GF-D8 (cell line): ENCODE measurements around the gene OBP2A.

Experiments used
- DNase-seq: peaks from one replicate; lab custom pipeline; 2025; lab: John Stamatoyannopoulos, UW

OBP2A gene

DNA sequence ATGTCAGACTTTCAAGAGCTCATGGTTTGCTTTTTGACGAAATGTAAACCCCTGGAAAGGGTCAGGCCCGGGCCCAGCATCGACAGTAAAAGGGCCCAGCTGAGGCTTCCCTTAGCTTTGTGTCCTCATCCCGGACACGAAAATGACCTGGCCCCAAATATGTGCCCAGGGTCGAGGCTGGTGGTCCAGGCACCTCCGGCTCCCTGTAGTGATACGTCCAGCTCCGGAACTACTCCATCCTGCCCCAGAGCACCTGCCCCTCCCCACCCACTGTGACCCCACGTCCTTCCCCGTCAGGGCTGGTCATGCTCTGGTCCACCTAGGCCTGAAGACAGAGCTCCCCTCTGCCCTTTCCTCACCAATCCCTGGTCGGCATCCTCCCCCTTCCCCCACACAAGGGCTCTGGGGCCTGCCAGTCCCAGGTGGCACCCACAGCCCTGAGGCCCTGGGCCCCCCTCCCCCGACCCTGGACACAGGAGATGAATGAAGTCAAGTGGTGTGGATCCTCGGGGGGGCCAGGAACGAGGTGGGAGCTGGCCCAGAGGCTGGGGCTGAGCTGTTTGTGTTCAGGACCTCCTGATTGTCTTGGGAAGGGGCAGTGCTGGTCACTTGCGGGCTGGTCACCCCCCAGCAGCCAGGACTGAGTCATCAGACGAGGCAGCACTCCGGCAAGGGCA, 6.2 kb downstream of the OBP2A start:
- DNase-seq, result no peak

DNA sequence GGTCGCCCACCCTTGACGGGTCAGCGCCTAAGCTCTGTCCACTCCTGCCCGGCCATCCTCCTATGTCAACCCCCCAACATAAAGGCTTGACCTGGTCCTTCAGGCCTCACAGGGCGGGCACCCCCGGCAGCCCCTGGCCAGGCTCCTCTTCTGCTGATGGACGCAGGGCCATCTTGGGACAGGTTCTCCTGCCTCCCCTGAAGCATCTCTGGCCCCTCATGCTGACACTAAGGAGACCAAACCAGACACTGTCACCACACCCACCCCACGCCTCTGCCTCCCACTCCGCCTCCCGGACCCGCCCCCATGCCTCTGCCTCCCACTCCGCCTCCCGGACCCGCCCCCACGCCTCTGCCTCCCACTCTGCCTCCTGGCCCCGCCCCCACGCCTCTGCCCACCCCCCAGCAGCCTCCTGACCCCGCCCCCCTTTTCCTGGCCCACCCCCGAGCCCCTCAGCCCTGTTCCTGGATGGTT, 6.8 kb downstream of the OBP2A start:
- DNase-seq, result no peak

DNA sequence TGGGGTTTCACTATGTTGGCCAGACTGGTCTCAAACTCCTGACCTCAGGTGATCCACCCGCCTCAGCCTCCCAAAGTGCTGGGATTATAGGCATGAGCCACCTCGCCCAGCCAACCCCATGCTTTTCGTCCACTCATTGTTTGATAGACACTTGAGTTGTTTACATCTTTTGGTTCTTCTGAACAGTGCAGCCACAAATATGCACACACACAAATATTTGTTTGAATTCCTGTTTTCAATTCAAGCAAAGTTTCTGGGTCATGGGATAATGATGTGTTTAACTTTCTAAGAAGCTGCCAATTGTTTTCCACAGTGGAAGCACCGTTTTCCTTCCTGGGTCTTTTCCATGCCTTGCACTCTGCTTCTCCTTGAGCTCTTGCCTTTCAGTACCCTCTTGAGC, 8.8 kb downstream of the OBP2A start:
- no peak for DNase-seq

DNA sequence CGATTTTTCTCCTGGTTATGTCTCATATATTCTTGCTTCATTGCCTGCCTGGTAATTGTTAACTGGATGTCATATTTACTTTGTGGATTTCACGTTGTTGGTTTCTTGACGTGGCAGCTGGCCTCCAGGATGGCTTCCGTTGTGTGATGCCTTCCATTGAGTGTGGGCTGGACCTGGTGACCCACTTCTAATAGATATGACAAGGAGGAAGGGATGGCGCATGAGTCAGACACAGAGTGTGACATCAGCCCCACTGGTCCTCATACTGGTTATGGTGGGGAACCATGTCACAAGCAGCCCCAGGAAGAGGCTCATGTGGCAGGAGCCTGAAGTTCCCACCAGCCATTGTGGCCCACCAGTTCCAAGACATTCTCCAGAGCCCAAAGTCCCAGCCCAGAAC, 9.3 kb downstream of the OBP2A start:
- DNase-seq, result no peak

DNA sequence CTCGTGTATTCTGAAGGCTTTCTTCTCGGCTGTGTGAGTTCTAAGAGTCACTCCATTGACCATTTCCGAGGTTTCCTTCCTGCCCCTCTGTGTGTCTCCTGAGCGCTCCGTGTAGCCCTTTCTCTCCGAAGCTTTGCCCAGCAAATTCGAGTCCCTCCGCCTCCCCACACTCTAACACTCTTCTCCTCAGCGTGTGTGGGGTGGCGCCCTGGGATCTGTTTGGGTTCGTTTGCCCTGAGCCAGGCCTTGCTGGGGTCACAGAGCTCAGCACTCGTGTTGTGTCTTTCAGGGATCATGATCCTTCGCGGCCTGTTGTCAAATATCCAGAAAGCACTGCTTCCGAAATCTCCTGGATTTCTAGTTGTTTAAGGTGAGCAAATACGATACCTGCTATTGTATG, 10.0 kb downstream of the OBP2A start:
- no peak for DNase-seq

DNA sequence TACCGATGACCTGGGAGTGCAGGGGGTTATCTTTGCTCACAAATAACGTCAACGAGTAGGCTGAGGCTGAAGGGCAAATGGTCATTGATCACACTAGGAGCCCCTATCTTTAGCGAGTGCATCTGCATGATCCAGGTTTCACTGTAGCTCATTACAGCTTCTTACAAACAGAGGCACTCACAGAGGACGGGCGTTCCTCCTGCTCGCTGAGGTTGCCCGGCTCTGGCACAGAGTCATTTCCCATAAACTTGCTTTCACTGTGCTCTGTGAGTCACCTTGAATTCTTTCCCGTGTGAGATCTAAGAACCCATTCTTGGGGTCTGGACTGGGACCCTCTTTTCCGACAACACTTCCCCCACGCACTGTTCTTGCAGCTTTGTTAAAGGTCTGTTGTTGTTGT, 13.7 kb downstream of the OBP2A start:
- DNase-seq, result no peak

DNA sequence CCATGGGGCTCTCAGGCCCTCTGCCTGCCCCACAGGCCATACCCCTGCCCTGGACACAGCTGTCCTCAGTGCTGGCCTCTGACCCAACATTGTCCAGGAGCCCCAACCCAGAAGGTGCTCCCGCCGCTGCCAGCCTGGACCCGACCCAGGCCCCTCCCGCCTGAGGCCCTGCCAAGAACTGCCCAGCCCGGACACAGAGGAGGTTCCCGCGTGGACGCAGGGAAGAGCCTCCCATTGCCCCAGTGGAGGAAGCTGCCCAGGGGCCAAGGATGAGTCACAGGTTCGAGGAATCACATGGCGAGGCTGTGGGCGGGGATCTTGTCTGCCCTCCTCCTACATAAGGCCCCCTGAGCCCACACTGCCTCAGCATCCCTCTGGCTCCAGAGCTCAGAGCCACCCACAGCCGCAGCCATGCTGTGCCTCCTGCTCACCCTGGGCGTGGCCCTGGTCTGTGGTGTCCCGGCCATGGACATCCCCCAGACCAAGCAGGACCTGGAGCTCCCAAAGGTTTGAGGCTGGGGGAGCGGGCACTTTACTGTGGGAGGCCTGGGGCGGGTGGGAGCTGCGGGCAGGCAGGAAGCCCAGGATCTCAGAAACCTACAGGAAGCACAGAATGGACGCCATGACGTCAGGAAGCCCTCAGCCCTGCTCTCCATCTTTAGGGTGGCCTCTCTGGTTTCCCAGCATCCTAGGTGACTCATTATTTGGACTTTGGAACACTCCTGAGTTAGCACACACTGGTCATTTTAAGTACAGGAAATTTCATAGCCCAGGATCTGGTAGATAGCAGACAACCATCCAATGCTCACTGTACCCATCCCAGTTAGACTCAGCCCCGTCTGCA, 15.7 kb downstream of the OBP2A start, which contains the start of gene PAEP:
Gene PAEP (plus strand): TSS at position 366 of the 844 bp plus-strand sequence.
- DNase-seq, result no peak

DNA sequence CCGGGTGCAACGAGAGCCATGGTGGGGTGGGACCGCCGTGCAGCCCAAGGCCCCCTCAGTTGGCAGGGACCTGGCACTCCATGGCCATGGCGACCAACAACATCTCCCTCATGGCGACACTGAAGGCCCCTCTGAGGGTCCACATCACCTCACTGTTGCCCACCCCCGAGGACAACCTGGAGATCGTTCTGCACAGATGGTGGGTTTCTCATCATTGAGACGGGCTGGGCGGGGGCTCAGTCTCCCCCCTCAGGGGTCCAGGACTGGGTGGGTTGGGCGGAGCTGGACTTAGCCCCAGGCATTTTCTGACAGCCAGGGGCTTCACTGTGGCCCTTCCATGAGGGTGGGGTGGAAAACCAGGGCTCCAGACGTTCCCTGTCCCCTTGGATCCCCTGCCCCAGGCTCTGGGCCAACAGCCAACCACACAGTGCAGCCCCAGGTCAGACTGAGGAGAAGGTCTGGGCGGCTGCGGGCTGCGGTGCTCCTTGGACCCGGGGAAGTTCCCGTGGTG, 16.4 kb downstream of the OBP2A start:
- DNase-seq, result no peak

DNA sequence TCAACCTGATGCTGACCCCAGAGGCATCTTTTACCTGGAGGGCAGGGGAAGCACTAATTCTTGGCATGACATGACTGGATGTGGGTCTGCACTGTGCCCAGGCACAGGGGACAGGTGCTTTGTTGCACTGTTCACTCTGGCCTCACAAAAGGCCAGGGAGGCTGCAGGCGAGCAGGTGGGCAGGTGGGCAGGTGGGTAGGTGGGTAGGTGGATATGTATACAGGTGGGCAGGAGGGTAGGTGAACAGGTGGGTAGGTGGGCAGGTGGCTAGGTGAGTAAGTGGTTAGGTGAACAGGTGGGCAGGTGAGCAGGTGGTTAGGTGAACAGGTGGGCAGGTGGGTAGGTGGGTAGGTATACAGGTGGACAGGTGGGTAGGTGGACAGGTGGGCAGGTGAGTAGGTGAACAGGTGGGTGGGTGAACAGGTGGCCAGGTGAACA, 17.1 kb downstream of the OBP2A start:
- DNase-seq, result no peak

DNA sequence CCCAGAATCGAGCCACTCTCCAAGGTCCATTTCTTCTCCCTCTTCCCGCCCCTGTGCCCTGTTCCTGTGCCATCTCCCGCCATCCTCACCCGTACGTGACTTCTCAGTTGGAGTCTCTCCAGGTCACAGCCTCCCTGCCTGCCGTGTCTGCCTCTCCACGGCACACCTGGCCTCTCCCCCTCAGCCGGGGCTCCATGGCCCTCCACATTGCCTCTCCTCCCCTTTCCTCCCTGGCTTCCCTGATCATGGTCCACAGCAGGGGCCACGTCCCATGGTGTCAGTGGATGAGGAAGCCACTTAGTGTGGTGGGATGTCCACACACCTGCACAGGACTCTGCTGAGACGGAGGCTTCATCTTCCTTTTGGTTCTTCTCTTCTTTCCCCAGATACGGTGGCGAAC, 17.9 kb downstream of the OBP2A start:
- no peak for DNase-seq

DNA sequence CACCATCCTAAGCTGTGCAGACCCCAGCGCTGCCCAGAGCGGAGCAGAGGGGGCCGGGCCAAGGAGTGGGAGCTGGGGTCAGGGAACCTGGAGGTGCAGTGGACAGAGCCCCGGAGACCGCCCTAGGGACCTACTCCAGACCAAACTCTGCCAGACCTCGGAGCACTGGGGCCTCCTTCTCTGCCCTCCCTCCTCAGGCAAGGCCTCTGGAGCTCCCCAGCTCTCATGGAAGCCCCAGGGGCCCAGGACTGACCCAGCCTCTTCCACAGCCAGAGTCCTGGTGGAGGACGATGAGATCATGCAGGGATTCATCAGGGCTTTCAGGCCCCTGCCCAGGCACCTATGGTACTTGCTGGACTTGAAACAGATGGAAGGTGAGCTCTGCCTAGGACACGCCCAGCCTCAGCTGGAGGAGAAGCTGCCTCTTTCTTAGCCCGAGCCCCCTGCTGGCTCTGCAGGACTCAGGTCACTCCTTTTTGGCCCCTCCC, 19.3 kb downstream of the OBP2A start:
- no peak for DNase-seq

DNA sequence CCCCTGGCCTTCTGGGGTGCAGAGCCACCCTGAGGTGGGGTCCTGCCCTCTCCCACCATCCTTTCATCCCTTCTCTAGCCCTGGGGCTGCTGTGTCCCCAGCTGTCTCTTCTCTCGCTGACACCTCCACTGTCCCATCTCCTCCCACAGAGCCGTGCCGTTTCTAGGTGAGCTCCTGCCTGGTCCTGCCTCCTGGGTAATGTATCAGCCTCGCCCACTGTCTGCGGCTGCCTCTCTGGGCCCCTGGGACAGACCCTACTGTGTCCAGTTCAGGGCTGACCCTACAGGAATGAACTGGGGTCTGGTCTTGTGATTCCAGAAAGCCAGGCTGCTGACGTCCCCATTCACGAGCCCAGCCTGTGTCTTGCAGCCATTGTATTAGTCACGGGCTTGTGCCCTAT, 19.7 kb downstream of the OBP2A start:
- DNase-seq, result no peak

DNA sequence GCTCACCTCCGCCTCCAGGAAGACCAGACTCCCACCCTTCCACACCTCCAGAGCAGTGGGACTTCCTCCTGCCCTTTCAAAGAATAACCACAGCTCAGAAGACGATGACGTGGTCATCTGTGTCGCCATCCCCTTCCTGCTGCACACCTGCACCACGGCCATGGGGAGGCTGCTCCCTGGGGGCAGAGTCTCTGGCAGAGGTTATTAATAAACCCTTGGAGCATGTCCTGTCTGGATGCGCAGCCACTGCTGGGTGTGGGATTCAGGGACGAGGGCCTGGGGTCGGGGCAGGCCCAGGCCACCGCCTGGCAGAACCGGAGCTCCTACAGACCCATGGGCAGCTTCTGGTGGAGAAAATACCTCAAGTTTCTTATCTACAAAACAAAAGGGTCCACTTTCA, 20.6 kb downstream of the OBP2A start:
- no peak for DNase-seq

DNA sequence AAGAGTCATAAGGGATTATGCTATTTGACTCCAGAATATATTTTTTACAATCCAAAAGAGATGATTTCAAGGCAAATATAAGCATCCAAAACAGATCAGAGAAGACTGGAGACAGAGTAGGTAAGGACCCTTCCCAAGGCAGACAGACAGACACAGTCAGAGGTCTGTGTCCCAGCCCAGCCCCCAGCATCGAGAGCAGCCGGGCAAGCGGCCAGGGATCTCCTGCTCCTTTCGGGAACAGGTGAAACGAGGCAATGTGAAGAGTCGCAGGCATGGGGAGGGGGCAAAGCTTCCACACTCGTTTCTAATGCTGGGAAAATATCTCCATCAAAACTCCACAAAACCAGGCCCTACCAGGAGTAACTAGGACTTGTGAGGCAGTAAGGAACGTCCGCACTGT, 21.4 kb downstream of the OBP2A start:
- no peak for DNase-seq

DNA sequence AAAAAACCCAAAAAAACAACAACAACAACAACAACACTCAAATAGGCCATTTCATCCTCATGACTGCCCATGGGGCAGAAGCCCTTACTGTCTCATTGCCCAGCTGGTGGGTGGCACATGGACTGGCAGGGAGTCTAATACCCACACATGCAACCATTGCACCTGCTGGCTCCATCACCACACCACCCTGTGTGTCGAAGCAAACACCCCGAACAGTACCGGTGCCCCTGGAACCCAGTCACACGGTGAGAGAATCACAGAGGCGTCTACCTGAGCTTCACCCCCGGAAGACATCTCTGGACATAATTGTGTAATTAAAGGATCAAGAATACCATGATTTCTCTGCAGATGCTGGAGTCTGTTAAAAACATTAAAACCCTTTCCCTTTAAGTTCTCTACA, 22.1 kb downstream of the OBP2A start:
- DNase-seq, result no peak

DNA sequence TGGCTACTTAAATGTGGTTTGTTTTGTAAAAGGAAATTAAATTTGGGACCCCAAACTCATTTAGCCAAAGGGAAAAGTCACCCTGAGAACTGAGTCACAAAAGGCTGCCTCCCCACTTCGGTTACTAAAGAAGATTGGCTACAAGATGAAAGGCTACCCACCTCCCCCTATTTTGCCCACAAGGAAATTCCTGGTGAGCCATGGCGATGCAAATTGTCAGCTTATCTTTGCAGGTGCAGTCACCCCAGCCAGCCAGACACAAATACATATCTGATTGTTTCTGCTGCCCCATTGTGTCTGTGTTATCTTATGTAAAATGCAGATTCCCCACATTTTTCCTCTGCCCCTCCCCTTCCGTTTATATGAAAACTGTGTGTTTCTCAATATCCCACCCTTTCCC, 24.5 kb downstream of the OBP2A start:
- no peak for DNase-seq

DNA sequence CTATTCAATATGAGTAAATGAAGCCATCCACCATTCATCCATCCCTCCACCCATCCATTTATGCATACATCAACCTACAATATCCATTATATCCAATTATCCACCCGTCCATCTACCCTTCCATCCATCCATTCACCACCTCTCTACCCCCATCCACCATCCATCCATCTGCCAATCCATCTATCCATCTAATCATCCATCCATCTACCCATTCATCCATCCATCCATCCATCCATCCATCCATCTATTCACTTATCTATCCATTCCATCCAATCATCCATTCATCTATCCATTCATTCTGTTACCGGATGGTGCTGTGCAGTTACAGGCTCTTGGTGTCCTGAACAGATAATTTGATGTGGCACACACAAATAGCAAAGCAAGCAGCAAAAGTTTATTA, 26.3 kb downstream of the OBP2A start:
- DNase-seq, result no peak

DNA sequence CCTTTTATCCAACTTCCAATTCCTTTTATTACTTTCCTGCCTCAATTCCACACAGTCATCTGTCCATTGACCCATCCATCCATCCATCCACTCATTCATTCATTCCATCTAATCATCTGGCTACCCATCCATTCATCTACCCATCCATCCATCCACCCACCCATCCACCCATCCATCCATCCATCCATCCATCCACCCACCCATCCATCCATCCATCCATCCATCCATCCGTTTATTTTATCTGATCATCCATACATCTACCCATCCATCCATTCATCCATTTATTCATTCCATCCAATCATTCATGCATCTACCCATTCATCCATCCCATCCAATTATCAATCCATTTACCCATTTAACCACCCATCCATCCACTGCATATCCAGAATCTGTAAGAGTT, 27.2 kb downstream of the OBP2A start:
- DNase-seq, result no peak

DNA sequence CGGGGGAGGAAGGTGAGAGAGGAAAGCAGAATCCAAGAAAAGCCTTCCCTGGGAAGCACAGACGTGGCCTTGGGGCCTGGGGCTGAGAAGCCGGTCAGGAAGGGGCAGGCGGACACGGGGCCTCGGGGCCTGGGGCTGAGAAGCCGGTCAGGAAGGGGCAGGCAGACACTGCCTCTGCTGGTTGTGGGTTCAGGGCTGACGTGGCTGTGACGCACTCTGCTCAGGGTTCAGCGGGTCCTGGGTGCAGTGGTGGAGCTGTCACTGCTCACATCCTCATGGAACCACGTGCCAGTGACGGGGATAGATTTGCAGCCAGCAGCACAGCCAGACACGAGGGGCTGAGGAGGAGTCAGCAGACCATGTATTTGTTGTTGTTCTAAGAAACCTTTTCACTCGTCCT, 28.4 kb downstream of the OBP2A start:
- DNase-seq, result no peak

DNA sequence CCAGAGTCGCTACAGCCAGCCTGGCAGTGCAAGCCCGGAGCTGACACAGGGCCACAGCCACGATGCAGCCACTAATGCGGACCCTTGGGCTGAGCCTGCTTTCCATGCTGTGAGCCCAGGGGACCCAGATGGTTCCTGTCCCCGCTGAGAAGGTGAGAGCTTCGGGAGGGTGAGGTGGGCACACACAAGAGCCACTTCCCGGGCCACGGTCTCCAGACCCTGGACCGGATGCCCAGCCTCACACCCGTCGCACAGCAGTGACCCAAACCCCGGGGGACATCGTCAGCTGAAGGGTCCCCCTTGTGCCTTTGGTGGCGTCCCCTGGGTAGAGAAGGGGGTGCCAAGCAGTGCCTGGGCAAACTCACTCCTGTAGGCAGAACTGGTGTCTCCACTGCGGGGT, 29.0 kb downstream of the OBP2A start:
- no peak for DNase-seq

DNA sequence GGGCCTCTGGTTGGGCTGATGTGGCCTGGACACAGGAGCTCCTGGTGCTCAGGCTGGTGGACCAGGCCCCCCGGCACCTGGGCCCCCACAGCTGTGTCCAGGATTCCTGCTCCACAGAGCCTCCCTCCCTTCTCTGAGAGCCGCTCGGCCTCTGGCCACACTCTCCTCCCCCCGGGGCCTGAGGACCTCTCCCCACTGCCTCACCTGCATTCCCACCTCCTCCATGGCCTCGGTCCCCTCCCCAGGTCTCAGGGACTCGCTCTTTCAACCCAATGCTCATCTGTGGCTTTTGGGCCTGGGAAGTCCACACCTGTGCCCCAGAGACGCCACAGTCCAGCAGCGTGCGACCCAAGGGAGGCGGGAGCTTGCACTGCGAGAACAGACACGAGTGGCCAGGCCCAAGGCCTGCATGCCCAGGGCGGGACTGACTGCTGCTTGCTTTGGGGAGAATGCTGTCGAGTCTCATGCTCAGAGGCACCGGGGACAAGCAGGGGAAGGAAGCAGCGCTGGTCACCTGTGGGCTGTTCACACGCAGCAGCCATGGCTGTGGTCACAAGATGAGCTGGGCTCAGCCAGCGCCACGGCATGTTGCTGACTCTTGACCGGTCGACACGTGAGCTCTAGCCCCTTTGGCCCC, 30.2 kb downstream of the OBP2A start:
- DNase-seq, result no peak

DNA sequence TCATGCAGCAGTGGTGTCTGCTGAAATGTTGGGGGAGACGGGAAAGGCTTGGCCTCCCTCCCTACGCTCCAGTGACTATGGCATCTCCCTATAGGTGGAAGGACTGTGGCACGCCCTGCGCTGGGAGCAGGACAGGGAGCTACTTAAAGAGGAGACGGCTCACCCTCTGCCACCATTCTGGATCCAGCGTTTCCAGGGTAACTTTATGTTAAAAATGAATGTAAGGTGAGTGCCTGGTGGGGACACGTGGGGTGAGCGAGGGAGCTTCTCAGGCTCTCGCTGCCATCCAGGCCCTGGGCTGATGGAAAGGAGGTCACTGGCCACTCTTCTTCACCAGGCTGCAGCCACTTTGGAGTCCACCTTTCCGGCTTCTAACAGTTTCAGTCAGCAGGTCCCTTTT, 31.3 kb downstream of the OBP2A start:
- no peak for DNase-seq

DNA sequence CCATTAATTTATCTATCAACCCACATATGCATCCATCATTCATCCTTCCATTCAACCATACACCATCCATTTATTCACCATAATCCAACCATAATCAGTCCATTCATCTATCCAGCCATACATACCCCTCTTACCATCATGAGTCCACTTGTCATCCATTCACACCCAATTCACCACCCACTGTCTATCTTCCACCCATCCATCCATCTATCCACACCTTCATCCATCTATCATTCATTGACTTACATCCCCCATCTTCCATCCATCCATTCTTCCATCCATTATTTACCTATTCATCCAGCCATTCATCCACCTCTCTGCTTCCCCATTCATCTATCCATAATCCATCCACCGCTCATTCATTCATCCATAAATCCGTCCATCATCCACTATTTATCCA, 33.4 kb downstream of the OBP2A start:
- DNase-seq, result no peak
